Stimulated activated CD4-positive, alpha-beta T cell treated with anti-CD3 and anti-CD28 coated beads, Interleukin-1b, Interleukin-23, amount 100 ng/mL, for 24 hours (primary cell): ENCODE results near the gene TSPAN8.
"Not testable (repeated sequence)": the region's sequence is repeated elsewhere in the genome, so short reads cannot be mapped to it uniquely, and the experiment has no call there.

ENCODE experiments used
- DNase-seq, 4 experiments: peaks; one replicate each; pipeline ENCODE4 v3.0.0-alpha.2; 2020; ENCODE audit warnings: low read depth in 4 of 4, low spot score in 1 of 4

TSPAN8 gene

DNA sequence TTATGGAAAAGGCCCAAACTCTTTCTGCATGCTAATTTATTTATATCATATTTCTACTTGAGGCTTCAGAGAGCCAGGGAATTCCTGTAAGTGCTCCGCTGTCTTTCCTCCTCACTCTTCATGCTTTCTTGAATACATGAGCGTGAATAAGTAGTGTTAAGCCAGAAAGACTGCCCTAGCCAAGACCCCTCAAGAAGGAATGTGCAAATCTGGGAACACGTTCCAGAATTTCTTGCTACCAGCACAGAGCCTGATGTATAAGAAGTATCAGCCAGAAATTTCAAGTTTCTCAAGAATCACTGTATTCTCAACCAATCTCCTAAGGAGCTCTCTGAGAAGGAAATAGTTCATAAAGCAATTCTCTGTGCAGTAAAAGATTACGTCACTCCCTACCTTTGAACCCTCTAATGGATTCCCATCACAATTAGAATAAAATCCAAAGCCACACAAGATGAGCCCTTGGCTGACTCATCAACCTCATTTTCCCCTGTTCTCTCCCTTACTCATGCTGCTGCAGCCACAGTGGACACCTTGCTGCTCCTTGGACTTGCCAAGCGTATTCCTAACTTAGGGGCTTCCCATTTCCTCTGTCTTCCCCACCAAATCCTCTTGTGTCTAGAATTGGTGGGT lies 6.9 kb upstream of the TSPAN8 start:
- no peak for DNase-seq

- no peak for DNase-seq
Measured at GRCh38 chr12:71164166-71164565, 6.4 kb upstream of the TSPAN8 start.

DNA sequence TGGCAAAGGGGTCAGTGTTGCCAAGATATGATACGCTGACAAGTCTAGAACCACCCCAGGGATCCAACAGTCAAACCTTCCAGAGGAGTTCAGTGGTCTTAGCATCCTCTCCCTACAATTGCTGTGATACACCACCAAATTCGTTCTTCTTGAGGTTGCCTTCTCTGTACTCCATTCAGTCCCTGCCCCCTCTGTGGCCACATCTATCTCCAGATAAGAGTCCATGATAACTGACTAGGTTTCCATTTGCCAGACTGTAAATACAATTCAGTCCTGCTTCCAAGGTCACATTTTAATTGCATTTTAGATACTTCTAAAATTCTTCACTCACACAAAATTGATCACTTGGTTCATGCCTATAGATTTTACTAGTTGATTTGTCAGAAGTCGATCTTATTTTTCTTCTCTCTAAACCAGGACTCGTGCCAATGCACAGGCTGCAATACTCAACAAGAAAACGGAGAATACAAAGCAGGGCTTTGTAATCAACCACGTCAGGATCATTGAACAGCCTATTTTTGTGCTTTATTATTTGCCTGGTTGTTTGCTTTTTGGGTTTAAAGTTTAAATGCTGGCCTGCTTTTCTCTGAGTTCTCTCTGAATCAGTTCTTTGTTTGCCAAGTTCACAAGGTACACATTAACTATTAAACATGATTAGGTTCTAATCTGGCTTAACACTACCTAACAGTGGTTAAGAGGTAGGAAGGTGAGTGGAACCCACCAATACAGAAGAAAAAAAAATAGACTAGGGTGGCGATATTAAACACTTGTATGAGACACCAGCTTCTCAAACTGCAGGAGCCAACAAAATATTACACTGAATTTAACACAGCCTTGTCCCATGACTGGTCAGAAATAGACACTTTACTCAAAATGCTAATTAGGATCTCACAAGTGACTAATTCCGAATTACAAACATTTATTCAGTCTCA lies 5.3 kb upstream of the TSPAN8 start:
- DNase-seq: no peak

GRCh38 chr12:71161591-71161990 lies 3.8 kb upstream of the TSPAN8 start:
- DNase-seq: no peak

DNA sequence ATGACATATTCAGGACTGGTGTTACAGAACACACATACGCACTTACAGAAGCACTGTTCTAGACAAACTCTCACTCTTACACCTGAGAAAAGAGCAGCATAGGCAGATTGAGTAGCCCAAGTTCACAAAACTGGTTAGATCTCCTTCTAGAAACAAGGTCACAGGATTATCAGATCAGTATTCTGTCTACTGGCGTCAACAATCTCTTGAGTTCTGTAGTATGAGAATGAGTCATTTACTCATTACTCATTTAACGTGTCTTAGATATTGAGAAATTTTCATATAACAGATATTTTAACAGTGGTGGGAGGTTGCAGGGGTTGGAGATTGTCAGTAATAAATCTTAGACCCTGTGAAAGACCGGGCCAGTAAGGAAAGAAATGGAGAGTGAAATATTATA lies 2.8 kb upstream of the TSPAN8 start:
- no peak for DNase-seq

DNA sequence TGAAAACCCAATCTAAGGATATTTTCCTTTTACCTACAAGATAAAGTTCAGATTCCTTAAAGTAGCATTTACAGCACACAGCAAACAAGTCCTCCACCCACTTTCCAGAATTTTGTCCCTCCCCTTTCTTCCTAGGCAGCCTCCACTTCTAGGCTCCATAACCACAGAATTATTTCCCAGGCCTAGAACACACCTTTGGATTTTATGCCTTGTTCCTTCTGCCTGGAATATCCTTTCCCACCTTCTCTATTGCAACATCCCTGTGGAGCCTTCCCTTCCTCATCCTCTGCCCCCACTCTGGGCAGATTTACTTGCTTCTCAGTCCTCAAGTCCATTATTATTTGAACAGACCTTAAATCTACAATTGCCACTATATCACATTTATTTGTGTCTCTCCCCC lies 2.1 kb upstream of the TSPAN8 start:
- no peak for DNase-seq

GRCh38 chr12:71159264-71159663 lies 1.5 kb upstream of the TSPAN8 start:
- DNase-seq: no peak

DNA sequence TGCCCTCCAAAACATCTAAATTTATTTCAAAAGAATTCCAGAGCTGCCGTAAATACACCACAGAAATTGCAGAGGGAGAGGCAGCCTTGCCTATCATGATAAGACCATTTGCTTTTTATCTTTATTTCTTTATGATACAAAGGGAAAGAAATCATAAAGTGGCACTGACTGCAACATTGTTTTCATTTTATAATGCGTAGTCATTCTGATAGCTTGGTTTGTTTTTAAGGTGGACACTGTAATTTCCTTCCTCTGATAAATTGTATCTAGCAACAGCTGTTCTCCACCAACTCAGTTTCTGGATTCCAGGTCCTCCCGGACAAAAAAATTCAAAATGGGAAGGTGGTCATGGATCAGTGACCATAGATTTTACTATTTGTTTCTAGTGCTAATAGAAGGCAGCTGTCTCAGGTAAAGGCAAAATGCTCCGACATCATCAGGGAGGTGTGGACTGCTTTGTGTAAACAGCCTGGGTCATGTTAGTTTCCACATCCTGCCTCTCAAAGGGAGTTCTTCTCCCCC lies 623 bp upstream of the TSPAN8 start:
- no peak for DNase-seq

DNA sequence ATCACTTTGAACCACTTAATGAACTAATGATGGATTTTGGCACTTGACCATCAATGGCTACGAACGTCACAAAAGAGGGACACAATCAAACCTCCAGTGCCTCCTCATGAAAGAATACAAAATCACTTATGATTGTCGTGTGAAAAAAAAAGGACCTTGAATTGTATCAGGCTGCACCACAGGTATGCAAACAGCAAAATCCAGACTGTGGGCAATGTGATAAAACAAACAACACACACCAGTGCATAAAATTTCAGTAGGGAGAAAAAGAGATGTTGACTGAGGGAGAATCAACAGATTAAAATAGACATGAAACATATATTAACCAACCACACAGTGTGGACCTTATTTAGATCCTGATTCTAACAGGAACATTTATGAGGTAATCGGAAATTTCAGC lies 2.6 kb downstream of the TSPAN8 start:
- DNase-seq: no peak

GRCh38 chr12:71152851-71153250 lies 4.9 kb downstream of the TSPAN8 start:
- DNase-seq: no peak

- not testable (repeated sequence) for DNase-seq
Measured at GRCh38 chr12:71150041-71150440, 7.8 kb downstream of the TSPAN8 start.

DNA sequence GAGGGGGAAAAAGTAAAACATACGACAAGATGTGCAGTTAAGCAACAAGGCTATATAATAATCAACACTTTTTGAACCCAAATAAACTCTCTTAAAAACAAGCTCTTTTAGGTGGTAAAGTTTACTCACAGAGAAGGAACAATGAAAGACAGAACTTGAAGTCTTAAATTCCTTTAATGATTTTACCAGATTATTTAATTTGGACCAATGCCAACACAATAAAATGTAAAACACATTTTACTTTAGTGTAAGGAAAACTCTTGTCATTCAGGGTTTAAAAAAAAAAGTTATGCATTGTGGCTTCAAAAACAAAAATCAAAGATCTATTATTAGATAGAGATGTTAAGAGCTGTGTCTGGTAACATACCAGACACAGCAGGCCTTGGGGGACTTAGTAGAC lies 13.1 kb downstream of the TSPAN8 start:
- DNase-seq: no peak

- no peak for DNase-seq
Measured at GRCh38 chr12:71142956-71143355, 14.8 kb downstream of the TSPAN8 start.

DNA sequence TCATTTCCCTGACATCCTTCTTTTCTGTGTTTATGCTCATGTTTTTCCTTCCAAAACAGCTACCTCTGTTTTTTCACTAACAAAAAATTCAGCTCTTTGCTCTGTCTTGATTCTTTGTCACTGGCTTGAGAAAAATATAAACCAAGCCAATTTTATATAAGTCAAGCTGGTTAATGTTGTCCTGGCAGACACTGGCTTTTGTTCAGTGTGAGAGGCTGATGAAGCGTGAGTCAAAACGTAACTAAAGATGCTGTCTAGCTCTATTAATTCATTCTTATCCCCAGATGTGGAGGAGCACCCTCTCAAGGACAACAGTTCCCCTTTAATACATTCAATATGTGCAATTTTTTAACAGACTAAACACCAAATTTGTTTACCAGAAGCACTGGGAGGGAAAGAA lies 15.8 kb downstream of the TSPAN8 start:
- no peak for DNase-seq

DNA sequence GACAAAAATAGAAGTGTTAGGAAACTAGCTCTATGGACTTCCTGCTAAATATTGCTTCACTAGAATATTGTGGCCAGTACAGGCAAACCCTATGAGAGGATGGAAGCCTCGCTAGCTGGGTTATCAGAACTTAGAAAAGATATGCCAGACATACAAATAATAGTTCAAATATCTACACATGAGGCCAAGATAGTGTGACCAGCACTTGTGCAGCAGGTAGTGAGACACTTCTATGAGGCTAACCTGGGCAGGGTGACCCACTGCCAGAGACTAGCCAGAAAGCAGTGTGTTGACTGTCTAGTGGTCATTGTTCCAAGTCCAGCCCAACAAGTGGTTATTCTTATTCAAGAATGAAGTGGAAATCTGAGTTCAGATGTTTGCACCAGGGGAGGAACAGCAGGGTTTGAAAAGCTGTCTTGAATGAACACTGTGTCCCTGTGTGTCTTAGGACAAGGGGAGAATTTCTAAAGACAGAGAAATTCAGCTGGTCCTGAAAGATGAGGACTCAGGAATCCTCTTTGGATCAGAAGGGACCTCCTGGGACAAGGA lies 16.3 kb downstream of the TSPAN8 start:
- DNase-seq: no peak

DNA sequence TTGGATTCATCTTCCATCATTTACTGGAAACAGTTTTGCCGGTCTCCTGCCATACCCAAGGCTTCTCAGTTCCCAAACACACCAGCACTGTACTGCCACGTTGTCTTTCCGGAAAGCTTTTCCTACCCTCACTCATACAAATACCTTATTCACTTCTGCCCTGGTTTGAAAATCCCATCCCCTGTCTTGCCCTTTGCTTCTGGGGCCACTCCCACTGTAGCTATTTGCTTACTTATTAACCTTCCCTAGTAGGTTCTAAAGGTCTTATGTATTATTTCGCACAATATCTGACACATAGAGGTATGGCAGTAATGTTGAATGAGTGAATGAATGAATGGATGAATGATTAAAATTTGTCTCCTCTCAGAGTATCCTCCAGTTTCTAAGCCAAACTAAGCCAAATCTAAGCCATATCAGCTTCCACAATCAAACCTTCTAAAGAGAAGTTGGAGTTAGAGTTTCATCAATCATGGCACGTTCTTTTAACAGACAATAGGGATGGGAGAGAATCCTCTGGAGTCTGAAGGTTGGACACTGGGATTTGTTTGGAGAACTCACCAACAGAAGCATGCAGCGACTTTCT lies 18.6 kb downstream of the TSPAN8 start:
- DNase-seq: no peak

DNA sequence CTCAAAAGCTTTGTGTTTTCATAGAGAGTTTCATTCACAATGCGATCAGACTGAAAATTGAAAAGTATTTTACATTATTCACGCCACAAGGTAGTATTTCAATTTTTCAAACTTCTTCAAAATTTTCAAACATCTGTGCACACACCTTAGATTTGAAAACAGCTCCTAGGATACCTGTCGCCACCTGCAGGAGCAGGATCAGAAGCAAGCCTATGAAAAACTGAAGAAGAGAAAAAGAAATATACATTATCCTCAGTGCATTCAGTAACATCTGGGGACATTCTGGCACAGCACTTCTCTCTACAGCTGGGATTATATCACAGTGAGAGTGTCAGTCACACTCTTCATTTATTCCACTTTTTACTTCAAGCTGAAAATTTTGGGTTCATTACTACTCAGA lies 19.8 kb downstream of the TSPAN8 start:
- DNase-seq: no peak

DNA sequence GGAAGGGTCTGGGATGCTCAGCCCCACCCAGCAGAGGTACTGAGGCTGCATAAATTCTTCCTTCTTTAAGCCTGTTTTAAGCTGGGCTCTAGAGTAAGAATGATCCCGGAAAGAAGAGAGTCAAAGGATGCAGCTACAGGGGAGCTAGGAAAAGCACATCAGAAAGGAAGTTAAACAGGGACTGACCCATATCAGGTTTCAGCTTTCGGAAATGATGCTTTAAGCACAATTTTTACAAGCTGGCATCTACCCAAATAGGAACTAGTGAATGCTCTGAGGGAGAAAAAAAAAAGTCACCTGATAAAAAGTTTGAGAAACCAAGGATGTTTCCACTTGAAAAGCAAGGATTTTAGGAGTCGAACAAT lies 22.0 kb downstream of the TSPAN8 start:
- DNase-seq: no peak

- no peak for DNase-seq
Measured at GRCh38 chr12:71135077-71135811, 22.6 kb downstream of the TSPAN8 start.

DNA sequence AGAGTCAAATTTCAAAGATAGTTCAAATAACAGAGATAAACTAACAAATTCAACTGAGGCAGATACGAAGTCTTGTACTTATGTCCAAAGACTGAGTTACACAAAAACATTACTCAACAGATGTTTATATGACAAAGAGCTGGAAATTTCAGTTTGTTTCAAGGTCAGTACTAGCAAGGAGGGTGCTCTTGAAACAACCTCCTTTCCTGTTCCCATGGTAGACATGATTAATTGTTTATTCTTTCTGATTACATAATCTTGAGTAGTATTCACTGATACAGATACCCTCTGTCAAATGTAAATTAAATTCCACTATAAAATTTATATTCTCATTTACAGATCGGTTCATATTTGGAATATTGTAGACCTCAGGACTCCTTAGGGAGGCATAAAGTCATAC lies 23.4 kb downstream of the TSPAN8 start:
- no peak for DNase-seq

- DNase-seq: no peak
Measured at GRCh38 chr12:71130521-71131069, 27.2 kb downstream of the TSPAN8 start.
